ENCODE results near the gene ADAM10.

Gene ADAM10

GRCh38 chr15:58574631-58575030 is 174.9 kb downstream of the ADAM10 start:
- H3K4me3 ChIP-seq (ENCODE audit: low read depth, low read length), result no peak overlapping the region
- no peak overlapping the region for H3K9ac ChIP-seq
- H3K36me3 ChIP-seq (ENCODE audit: control insufficient read depth, insufficient read depth, low read length), result no peaks in the 10 kb centered on the region
- H2AFZ ChIP-seq, result peak overlapping the region; percentile 25
- no peak overlapping the region for H3K4me2 ChIP-seq (ENCODE audit: low read length)
- no peaks in the 10 kb centered on the region for H3K27me3 ChIP-seq (ENCODE audit: control insufficient read depth, insufficient read depth, low read length)
- no peak overlapping the region for H3K27ac ChIP-seq
- H3K4me1 ChIP-seq, result peaks cover 4% of the 10 kb centered on the region
- TF ChIP-seq, protein P1, sequence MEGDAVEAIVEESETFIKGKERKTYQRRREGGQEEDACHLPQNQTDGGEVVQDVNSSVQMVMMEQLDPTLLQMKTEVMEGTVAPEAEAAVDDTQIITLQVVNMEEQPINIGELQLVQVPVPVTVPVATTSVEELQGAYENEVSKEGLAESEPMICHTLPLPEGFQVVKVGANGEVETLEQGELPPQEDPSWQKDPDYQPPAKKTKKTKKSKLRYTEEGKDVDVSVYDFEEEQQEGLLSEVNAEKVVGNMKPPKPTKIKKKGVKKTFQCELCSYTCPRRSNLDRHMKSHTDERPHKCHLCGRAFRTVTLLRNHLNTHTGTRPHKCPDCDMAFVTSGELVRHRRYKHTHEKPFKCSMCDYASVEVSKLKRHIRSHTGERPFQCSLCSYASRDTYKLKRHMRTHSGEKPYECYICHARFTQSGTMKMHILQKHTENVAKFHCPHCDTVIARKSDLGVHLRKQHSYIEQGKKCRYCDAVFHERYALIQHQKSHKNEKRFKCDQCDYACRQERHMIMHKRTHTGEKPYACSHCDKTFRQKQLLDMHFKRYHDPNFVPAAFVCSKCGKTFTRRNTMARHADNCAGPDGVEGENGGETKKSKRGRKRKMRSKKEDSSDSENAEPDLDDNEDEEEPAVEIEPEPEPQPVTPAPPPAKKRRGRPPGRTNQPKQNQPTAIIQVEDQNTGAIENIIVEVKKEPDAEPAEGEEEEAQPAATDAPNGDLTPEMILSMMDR (IDR thresholded peaks at IDR 0.05), result no peak
- H3K79me2 ChIP-seq, result no peaks in the 10 kb centered on the region
- no peaks in the 10 kb centered on the region for H3K9me3 ChIP-seq (ENCODE audit: control insufficient read depth, low read length)

DNA sequence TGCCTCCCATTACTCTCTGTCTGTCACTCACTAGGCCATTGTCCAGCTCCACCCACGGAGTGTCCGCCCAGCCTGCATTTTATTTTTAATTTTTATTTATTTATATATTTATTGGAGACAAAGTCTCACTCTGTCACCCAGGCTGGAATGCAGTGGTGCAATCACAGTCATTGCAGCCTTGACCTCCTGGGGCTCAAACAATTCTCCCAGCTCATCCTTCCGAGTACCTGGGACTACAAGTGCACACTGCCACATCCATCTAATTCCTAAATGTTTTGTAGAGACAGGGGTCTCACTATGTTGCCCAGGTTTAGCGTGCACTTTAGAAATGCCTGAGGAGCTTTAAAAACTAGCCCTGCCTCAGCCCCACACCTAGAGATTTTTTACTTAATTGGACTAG is 176.2 kb downstream of the ADAM10 start:
- no peak overlapping the region for H3K4me2 ChIP-seq (ENCODE audit: low read length)
- no peak overlapping the region for H3K9ac ChIP-seq
- no peaks in the 10 kb centered on the region for H3K9me3 ChIP-seq (ENCODE audit: control insufficient read depth, low read length)
- no peaks in the 10 kb centered on the region for H3K36me3 ChIP-seq (ENCODE audit: control insufficient read depth, insufficient read depth, low read length)
- TF ChIP-seq, protein P1 (IDR thresholded peaks at IDR 0.05), result no peak
- no peaks in the 10 kb centered on the region for H3K27me3 ChIP-seq (ENCODE audit: control insufficient read depth, insufficient read depth, low read length)
- H3K4me3 ChIP-seq (ENCODE audit: low read depth, low read length), result no peak overlapping the region
- H3K27ac ChIP-seq, result no peak overlapping the region
- peaks cover 4% of the 10 kb centered on the region for H3K4me1 ChIP-seq
- no peaks in the 10 kb centered on the region for H3K79me2 ChIP-seq
- no peak overlapping the region for H2AFZ ChIP-seq

DNA sequence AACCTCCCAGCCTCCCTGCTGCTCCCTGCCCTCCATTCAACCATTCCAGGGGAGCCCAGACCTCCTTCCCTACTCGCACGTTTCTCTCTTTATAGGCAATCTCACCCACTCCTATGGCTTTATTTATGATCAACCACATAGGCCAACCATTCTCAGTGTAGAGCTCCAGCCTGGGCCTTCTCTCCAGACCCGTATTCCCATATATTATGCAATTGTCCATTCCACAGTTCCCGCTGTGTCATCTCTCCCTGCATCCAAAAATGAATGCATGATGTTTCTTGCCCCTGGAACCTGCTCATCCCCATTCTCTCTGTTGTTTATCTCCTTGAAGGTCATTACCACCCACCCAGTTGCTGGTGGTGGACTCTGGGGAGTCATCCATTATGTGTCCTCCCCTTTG is 177.0 kb downstream of the ADAM10 start:
- Histone ChIP-seq H3K4me2 (ENCODE audit: low read length) (no peak overlapping the region), H3K27ac (no peak overlapping the region), H3K79me2 (no peaks in the 10 kb centered on the region), H3K27me3 (ENCODE audit: control insufficient read depth, insufficient read depth, low read length) (no peaks in the 10 kb centered on the region), H3K4me1 (peaks cover 4% of the 10 kb centered on the region), H3K36me3 (ENCODE audit: control insufficient read depth, insufficient read depth, low read length) (no peaks in the 10 kb centered on the region), H3K9me3 (ENCODE audit: control insufficient read depth, low read length) (no peaks in the 10 kb centered on the region), H3K4me3 (ENCODE audit: low read depth, low read length) (no peak overlapping the region), H3K9ac (no peak overlapping the region), H2AFZ (no peak overlapping the region)
- TF ChIP-seq, protein P1 (IDR thresholded peaks at IDR 0.05), result no peak

DNA sequence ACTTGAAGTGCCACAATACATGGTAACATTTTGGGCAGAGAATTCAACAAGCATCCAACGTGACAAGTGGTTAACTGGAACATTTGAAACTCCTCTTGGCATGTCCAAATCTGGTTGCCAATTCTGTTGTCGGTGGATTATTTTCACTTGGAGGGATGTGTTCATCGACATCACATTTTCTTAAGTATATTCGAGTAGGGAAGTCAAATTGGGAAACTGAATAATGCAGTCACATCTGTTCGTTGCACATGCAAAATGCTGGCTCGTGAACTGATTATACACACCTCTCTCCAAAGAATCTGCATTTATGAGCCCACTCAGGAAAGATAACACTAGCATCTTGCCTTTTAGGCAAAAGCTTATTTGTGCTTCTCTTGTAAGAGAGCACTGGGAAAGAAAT is 178.0 kb downstream of the ADAM10 start:
- peaks cover 4% of the 10 kb centered on the region for H3K4me1 ChIP-seq
- H3K4me2 ChIP-seq (ENCODE audit: low read length), result no peak overlapping the region
- H3K27ac ChIP-seq, result no peak overlapping the region
- no peak overlapping the region for H2AFZ ChIP-seq
- no peak overlapping the region for H3K9ac ChIP-seq
- TF ChIP-seq, protein P1 (IDR thresholded peaks at IDR 0.05), result no peak
- no peaks in the 10 kb centered on the region for H3K36me3 ChIP-seq (ENCODE audit: control insufficient read depth, insufficient read depth, low read length)
- H3K9me3 ChIP-seq (ENCODE audit: control insufficient read depth, low read length), result no peaks in the 10 kb centered on the region
- H3K27me3 ChIP-seq (ENCODE audit: control insufficient read depth, insufficient read depth, low read length), result no peaks in the 10 kb centered on the region
- no peaks in the 10 kb centered on the region for H3K79me2 ChIP-seq
- no peak overlapping the region for H3K4me3 ChIP-seq (ENCODE audit: low read depth, low read length)

GRCh38 chr15:58569455-58569854 is 180.1 kb downstream of the ADAM10 start:
- Histone ChIP-seq H3K27me3 (ENCODE audit: control insufficient read depth, insufficient read depth, low read length) (no peaks in the 10 kb centered on the region), H3K4me3 (ENCODE audit: low read depth, low read length) (no peak overlapping the region), H3K4me1 (no peaks in the 10 kb centered on the region), H2AFZ (no peak overlapping the region), H3K9ac (no peak overlapping the region), H3K27ac (no peak overlapping the region), H3K4me2 (ENCODE audit: low read length) (no peak overlapping the region), H3K36me3 (ENCODE audit: control insufficient read depth, insufficient read depth, low read length) (no peaks in the 10 kb centered on the region), H3K9me3 (ENCODE audit: control insufficient read depth, low read length) (no peaks in the 10 kb centered on the region), H3K79me2 (no peaks in the 10 kb centered on the region)
- TF ChIP-seq, protein P1 (IDR thresholded peaks at IDR 0.05), result no peak

Data from parathyroid adenoma (tissue), 2 donors.